Nephron (organoid): Measurements from ENCODE around the gene LSM8.

Experiments
- H3K27ac Mint-ChIP-seq, 3 experiments: 2 replicates each; pipeline ENCODE4 v1.8.0; 2020; ENCODE audit warnings: mixed read lengths in 3 of 3, mild to moderate bottlenecking in 2 of 3, moderate library complexity in 1 of 3
- H3K27me3 Mint-ChIP-seq: 2 replicates; pipeline ENCODE4 v1.8.0; 2021; ENCODE audit warnings: low read depth, mild to moderate bottlenecking, moderate library complexity, mixed read lengths
- H3K36me3 Mint-ChIP-seq: 2 replicates; pipeline ENCODE4 v1.8.0; 2020; ENCODE audit warnings: low read depth, mixed read lengths
- H3K4me1 Mint-ChIP-seq: 2 replicates; pipeline ENCODE4 v1.8.0; 2020; ENCODE audit warnings: mixed read lengths
- H3K4me3 Mint-ChIP-seq, 3 experiments: 2 replicates each; pipeline ENCODE4 v1.8.0; 2020; ENCODE audit warnings: mild to moderate bottlenecking in 3 of 3, mixed read lengths in 3 of 3, moderate library complexity in 2 of 3
- H3K9me3 Mint-ChIP-seq: 2 replicates; pipeline ENCODE4 v1.8.0; 2020; ENCODE audit warnings: mixed read lengths
- TF ChIP-seq, protein P1 (sequence below), 3 experiments: fragments of 200-600 bp; sonication (generic); IDR thresholded peaks; one replicate each; pipeline ENCODE4 v1.5.0; 2021; ENCODE audit warnings: antibody characterized with exemption in 3 of 3; ENCODE audit not compliant: unreplicated experiment in 3 of 3

The LSM8 gene

DNA sequence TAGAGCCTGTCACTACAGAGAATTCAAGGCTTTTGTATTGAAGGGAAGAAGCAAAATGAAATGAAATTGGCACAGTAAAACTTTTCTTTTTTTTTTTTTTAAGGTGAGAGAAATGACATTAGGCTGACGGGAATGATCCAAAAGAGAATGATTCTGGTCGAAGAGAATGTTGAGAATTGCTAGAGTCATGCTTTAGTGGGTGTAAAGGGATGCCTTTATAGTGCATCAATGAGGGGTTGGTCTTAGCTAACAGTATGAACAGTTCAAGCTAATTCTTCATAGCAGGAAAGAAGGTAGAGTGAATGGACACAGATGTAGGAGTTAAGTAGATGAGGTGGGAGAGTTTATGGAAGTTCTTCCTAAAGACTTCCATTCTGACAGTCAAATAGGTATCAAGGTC is 32.3 kb upstream of the LSM8 start:
- Mint-ChIP-seq H3K27ac (no peak overlapping the region), H3K27me3 (no peaks in the 10 kb centered on the region), H3K9me3 (no peaks in the 10 kb centered on the region), H3K36me3 (no peaks in the 10 kb centered on the region), H3K4me1 (no peaks in the 10 kb centered on the region), H3K4me3 (no peak overlapping the region)
- TF ChIP-seq, protein P1, sequence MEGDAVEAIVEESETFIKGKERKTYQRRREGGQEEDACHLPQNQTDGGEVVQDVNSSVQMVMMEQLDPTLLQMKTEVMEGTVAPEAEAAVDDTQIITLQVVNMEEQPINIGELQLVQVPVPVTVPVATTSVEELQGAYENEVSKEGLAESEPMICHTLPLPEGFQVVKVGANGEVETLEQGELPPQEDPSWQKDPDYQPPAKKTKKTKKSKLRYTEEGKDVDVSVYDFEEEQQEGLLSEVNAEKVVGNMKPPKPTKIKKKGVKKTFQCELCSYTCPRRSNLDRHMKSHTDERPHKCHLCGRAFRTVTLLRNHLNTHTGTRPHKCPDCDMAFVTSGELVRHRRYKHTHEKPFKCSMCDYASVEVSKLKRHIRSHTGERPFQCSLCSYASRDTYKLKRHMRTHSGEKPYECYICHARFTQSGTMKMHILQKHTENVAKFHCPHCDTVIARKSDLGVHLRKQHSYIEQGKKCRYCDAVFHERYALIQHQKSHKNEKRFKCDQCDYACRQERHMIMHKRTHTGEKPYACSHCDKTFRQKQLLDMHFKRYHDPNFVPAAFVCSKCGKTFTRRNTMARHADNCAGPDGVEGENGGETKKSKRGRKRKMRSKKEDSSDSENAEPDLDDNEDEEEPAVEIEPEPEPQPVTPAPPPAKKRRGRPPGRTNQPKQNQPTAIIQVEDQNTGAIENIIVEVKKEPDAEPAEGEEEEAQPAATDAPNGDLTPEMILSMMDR (IDR thresholded peaks at IDR 0.05; ENCODE audit: unreplicated experiment in 3 of 3) = no peak

DNA sequence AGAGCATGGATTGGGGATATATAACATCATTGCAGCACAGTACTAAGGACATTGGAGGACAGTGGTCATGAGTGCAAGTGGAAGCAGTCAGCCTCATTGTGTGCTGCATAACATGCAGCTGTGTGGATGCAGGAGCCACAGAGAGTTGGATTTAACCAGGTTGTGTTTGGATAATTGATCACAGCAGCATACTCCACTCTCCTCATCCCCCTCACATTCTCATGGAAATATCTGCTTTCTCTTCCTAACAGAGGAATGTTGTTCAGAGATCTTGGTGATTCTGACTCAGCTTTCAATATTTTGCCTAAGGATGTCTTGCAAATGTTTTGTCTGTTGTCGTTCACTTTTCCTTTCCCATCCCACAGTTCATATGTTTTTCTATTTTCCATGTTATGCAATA is 31.8 kb upstream of the LSM8 start:
- H3K27ac Mint-ChIP-seq = no peak overlapping the region
- H3K27me3 Mint-ChIP-seq = no peaks in the 10 kb centered on the region
- TF ChIP-seq, protein P1 (IDR thresholded peaks at IDR 0.05; ENCODE audit: unreplicated experiment in 3 of 3) = no peak
- H3K9me3 Mint-ChIP-seq = no peaks in the 10 kb centered on the region
- H3K4me3 Mint-ChIP-seq = no peak overlapping the region
- no peaks in the 10 kb centered on the region for H3K4me1 Mint-ChIP-seq
- H3K36me3 Mint-ChIP-seq = no peaks in the 10 kb centered on the region

DNA sequence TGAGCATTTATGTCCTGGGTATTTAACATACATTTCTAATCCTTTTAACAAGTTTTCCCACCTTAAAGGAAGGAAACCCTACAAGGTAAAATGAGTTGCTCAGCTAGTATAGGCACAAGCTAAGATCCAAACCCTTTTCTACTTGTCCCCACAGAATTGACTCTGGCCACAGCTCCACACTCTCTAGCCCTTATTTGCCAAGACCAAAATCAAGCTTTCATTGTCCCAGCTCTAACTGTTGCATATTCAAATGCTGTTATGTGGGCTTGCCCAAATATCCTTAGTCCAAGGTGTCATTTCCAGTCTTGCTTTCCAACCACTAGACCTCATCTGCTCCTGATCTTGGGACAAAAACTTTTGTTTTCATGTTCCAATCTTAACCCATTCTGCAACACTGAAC is 31.3 kb upstream of the LSM8 start:
- Mint-ChIP-seq H3K4me1 (no peaks in the 10 kb centered on the region), H3K27ac (no peak overlapping the region), H3K4me3 (no peak overlapping the region), H3K9me3 (no peaks in the 10 kb centered on the region), H3K36me3 (no peaks in the 10 kb centered on the region), H3K27me3 (no peaks in the 10 kb centered on the region)
- TF ChIP-seq, protein P1 (IDR thresholded peaks at IDR 0.05; ENCODE audit: unreplicated experiment in 3 of 3) = no peak

DNA sequence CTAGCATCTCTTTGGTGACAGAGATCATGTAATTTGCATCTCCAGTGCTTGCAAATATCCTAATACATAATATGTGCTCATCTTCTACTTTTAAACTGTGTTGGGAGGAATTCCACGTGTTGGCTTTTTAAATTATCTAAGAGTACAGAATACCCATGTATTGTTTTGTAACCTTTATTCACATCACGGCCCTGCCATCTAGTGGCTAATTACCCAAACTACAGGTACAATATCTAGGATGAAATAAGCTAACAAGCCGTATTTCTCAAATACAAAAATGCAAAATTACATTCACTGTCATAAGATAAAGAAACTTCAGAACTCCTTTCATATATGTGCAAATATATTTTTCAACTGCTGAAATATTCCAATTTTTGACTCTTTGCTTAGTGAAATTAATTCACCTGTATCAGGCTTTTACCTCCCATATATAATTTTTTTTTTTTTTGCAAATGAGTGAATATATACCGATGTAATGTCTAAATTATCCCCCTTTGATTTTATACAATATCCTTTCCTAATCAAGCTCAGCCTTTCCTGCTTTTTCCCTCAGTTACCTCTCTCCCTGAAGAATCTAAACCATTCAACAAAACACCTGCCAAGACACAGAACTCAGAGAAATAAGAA is 30.3 kb upstream of the LSM8 start:
- peaks cover 4% of the 10 kb centered on the region for H3K9me3 Mint-ChIP-seq
- no peaks in the 10 kb centered on the region for H3K27me3 Mint-ChIP-seq
- peaks cover 4% of the 10 kb centered on the region for H3K36me3 Mint-ChIP-seq
- no peaks in the 10 kb centered on the region for H3K4me1 Mint-ChIP-seq
- H3K27ac Mint-ChIP-seq = no peak overlapping the region
- no peak overlapping the region for H3K4me3 Mint-ChIP-seq
- TF ChIP-seq, protein P1 (IDR thresholded peaks at IDR 0.05; ENCODE audit: unreplicated experiment in 3 of 3) = peak; percentile 37 to 62 (median 44)

DNA sequence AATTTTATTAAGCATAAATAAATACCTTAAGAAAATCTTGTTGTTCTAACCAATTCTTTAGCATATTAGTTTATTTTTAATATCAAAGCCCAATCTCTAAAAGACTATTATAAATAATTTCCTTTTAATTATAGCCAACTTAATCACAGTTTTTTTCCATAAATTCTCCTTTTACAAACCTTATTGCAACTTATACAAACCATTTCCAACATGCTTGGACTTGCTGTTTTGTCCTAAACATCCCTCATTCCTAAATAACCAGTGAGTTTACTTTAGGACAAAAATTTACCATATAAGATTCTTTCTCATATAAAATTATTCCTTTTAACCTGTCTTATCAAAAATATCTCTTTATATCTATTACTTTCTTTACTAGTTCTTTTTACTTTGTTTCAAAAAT is 25.2 kb upstream of the LSM8 start:
- TF ChIP-seq, protein P1 (IDR thresholded peaks at IDR 0.05; ENCODE audit: unreplicated experiment in 3 of 3) = no peak
- Mint-ChIP-seq H3K27ac (no peak overlapping the region), H3K36me3 (peaks cover 4% of the 10 kb centered on the region), H3K4me3 (no peak overlapping the region), H3K4me1 (no peaks in the 10 kb centered on the region), H3K9me3 (peaks cover 6% of the 10 kb centered on the region), H3K27me3 (no peaks in the 10 kb centered on the region)

DNA sequence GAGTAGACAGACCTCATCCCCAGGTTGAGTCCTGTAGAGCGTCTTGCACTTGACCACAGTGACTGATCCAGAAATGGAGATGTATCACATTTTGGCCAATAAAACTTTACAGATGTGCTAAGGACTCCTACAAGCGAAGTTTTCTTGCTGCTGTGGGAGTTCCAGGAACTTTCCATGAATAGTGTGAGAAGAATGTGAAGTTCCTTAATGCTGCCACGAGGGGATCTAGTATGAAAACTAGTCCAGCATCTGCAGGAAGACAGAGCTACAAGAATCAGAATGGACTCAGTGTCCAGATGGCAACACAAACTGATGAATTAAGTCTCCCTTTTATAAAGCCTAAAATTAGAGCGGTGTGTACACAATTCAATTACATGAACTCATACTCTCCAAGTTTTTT is 14.8 kb upstream of the LSM8 start:
- no peak overlapping the region for H3K27ac Mint-ChIP-seq
- H3K27me3 Mint-ChIP-seq = no peaks in the 10 kb centered on the region
- H3K4me3 Mint-ChIP-seq = no peak overlapping the region

More for the DNA sequence above, 14.8 kb upstream of the LSM8 start:
- TF ChIP-seq, protein P1 (IDR thresholded peaks at IDR 0.05; ENCODE audit: unreplicated experiment in 3 of 3) = no peak
- Mint-ChIP-seq H3K9me3 (no peaks in the 10 kb centered on the region), H3K36me3 (no peaks in the 10 kb centered on the region), H3K4me1 (no peaks in the 10 kb centered on the region)
